ENCODE data around the gene ZG16B. TPM values are rescaled to one million over a fixed set of nuclear protein-coding genes. Genes with fewer than 3 reads are reported as not detected.

ZG16B gene
- total RNA-seq, 1 experiment from 2014 or later, result 8.6 TPM

DNA sequence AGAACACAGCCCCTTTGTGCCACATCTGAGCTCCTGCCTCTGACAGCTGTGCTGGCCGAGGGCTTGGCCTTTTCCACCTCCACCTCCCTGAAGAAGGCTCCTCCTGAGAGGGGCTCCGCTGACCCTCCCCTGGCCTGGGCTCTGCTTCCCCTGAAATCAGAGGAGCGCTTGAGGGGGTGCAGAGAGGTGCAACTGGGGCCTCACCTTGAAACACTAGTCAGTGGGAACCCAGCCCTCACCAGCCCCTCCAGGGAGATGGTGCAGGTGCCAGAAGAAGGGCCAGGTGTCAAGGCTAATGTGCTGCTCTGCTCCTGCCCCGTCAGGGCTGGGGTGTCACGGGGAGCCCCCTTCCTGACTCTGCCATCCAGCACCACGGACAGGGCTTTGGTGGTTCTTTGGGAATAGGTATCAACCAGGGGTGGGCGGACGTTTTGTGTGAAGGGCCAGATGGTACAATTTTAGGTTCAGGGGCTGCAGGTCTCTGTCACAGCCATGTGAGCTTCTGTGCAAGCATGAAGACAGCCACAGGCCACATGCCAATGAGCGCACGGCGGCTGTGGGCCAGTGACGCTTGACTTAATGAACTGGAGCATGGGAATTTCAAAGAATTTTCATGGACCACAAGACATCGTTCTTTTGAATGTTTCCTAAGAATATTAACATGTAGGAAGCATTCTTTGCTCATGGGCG is 2.1 kb upstream of the ZG16B start:
- no TSS peak for BruUV-seq (replicated peaks)

DNA sequence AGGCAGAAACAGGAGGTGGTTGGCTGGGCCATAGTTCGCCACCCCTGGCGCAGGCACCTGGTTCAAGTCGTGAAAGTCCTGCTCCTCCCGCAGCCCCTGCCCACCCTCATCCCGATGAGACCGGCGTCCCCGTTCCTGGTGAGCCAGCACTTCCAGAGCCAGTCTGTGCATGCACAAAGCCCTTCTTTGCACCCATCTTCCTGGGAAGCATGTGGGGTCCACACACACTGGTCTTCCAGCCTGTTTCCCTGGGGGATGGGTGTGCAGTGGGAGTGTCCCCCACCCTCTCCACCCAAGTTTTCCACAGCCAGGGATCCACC is 1.6 kb upstream of the ZG16B start:
- H3K9ac ChIP-seq (ENCODE audit: low read length), result no peak overlapping the region
- intact Hi-C loops (cut with micrococcal nuclease), result loop anchor here (10.0 kb wide), 1 partner anchor 54 kb away; the partner anchor contains the start of gene ELOB
- no peak overlapping the region for H3K4me3 ChIP-seq (ENCODE audit: low read length)
- no peak for DNase-seq
- no peaks in the 10 kb centered on the region for H3K9me2 ChIP-seq (replicated peaks; ENCODE audit: low read length)
- POLR2A ChIA-PET (ENCODE audit: unreplicated experiment), result no interaction called here
- no peak for TF ChIP-seq EZH2 (IDR thresholded peaks at IDR 0.05; ENCODE audit: low read length, unreplicated experiment)
- H2AFZ ChIP-seq (ENCODE audit: low read length), result no peak overlapping the region
- no peak overlapping the region for H3K27ac ChIP-seq (ENCODE audit: low read length)
- peaks cover 12% of the 10 kb centered on the region for H3K4me1 ChIP-seq (ENCODE audit: insufficient read depth, low read length)
- no peak overlapping the region for H3K4me2 ChIP-seq (ENCODE audit: low read length)
- CTCF ChIA-PET, result no interaction called here
- ATAC-seq, result no peak
- no peaks in the 10 kb centered on the region for H3K36me3 ChIP-seq (ENCODE audit: low read depth, low read length)
- no peaks in the 10 kb centered on the region for H3K27me3 ChIP-seq (ENCODE audit: low read length)
- no TSS peak for BruUV-seq (replicated peaks)
- H3K79me2 ChIP-seq (ENCODE audit: low read length), result no peaks in the 10 kb centered on the region
- no peaks in the 10 kb centered on the region for H4K20me1 ChIP-seq (ENCODE audit: low read length)
- H3F3A ChIP-seq (ENCODE audit: low read length, unreplicated experiment), result no peaks in the 10 kb centered on the region
- H3K9me3 ChIP-seq (ENCODE audit: low read length), result no peaks in the 10 kb centered on the region

More for the DNA sequence above, 2.1 kb upstream of the ZG16B start:
- Histone ChIP-seq H4K20me1 (ENCODE audit: low read length) (no peaks in the 10 kb centered on the region), H3K4me2 (ENCODE audit: low read length) (no peak overlapping the region), H2AFZ (ENCODE audit: low read length) (no peak overlapping the region), H3K27ac (ENCODE audit: low read length) (no peak overlapping the region), H3K9me2 (replicated peaks; ENCODE audit: low read length) (no peaks in the 10 kb centered on the region), H3K27me3 (ENCODE audit: low read length) (no peaks in the 10 kb centered on the region), H3F3A (ENCODE audit: low read length, unreplicated experiment) (no peaks in the 10 kb centered on the region), H3K4me3 (ENCODE audit: low read length) (no peak overlapping the region), H3K79me2 (ENCODE audit: low read length) (no peaks in the 10 kb centered on the region), H3K9me3 (ENCODE audit: low read length) (no peaks in the 10 kb centered on the region), H3K4me1 (ENCODE audit: insufficient read depth, low read length) (peaks cover 12% of the 10 kb centered on the region), H3K36me3 (ENCODE audit: low read depth, low read length) (no peaks in the 10 kb centered on the region), H3K9ac (ENCODE audit: low read length) (no peak overlapping the region)
- TF ChIP-seq EZH2 (IDR thresholded peaks at IDR 0.05; ENCODE audit: low read length, unreplicated experiment) (no peak), EZH2phosphoT487 (IDR thresholded peaks at IDR 0.05; ENCODE audit: borderline replicate concordance, low read length) (no peak)
- TF ChIP-seq, protein P1, sequence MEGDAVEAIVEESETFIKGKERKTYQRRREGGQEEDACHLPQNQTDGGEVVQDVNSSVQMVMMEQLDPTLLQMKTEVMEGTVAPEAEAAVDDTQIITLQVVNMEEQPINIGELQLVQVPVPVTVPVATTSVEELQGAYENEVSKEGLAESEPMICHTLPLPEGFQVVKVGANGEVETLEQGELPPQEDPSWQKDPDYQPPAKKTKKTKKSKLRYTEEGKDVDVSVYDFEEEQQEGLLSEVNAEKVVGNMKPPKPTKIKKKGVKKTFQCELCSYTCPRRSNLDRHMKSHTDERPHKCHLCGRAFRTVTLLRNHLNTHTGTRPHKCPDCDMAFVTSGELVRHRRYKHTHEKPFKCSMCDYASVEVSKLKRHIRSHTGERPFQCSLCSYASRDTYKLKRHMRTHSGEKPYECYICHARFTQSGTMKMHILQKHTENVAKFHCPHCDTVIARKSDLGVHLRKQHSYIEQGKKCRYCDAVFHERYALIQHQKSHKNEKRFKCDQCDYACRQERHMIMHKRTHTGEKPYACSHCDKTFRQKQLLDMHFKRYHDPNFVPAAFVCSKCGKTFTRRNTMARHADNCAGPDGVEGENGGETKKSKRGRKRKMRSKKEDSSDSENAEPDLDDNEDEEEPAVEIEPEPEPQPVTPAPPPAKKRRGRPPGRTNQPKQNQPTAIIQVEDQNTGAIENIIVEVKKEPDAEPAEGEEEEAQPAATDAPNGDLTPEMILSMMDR (conservative IDR thresholded peaks at IDR 0.05; ENCODE audit: low read depth, low read length), result no peak
- intact Hi-C loops (cut with micrococcal nuclease), result loop anchor here (10.0 kb wide), 1 partner anchor 53 kb away; the partner anchor contains the start of gene ELOB
- DNase-seq (no peak), ATAC-seq (no peak)
- CTCF ChIA-PET, result no interaction called here
- POLR2A ChIA-PET (ENCODE audit: unreplicated experiment), result no interaction called here

DNA sequence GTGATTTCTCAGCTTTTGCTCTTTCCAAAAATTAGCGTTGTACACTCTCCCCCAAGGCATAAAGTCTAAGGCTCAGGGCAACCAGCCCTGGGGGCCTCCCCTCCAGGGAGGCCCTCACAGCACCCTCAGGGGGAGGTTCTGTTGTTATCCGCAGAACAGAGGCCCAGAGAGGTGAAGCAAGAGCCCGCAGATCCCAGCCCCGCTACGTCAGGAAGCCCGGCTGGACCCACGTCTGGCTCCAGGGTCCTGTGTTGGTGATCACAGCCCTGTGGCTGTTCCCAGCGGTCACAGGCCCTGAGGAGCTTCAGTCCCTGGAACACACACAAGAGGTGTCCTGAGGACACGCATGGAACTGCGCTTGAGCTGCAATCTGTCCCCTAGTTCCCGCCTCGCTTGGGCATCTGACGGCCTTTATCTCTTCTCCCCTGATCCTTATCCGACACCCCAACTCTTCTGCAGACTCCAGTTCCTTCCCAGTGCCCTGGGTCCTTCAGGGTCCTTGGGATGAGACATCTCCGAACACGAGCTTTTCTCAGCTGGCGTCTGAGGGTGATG is 1.1 kb upstream of the ZG16B start:
- CTCF ChIA-PET, result no interaction called here
- Histone ChIP-seq H3K9me3 (ENCODE audit: low read length) (no peaks in the 10 kb centered on the region), H3K36me3 (ENCODE audit: low read depth, low read length) (no peaks in the 10 kb centered on the region), H3K4me2 (ENCODE audit: low read length) (no peak overlapping the region), H3K27me3 (ENCODE audit: low read length) (no peaks in the 10 kb centered on the region), H3K4me3 (ENCODE audit: low read length) (no peak overlapping the region), H3K9me2 (replicated peaks; ENCODE audit: low read length) (no peaks in the 10 kb centered on the region), H3K27ac (ENCODE audit: low read length) (no peak overlapping the region), H4K20me1 (ENCODE audit: low read length) (no peaks in the 10 kb centered on the region), H3K9ac (ENCODE audit: low read length) (no peak overlapping the region), H3K79me2 (ENCODE audit: low read length) (no peaks in the 10 kb centered on the region), H2AFZ (ENCODE audit: low read length) (no peak overlapping the region), H3K4me1 (ENCODE audit: insufficient read depth, low read length) (peaks cover 12% of the 10 kb centered on the region), H3F3A (ENCODE audit: low read length, unreplicated experiment) (no peaks in the 10 kb centered on the region)
- no TSS peak for BruUV-seq (replicated peaks)
- ATAC-seq (no peak), DNase-seq (no peak)
- intact Hi-C loops (cut with micrococcal nuclease), result loop anchor here (10.0 kb wide), 1 partner anchor 54 kb away; the partner anchor contains the start of gene ELOB
- POLR2A ChIA-PET (ENCODE audit: unreplicated experiment), result no interaction called here
- TF ChIP-seq EZH2phosphoT487 (IDR thresholded peaks at IDR 0.05; ENCODE audit: borderline replicate concordance, low read length), result no peak
- TF ChIP-seq EZH2 (IDR thresholded peaks at IDR 0.05; ENCODE audit: low read length, unreplicated experiment), result no peak
- TF ChIP-seq, protein P1 (conservative IDR thresholded peaks at IDR 0.05; ENCODE audit: low read depth, low read length), result no peak

Data from PC-3 (cell line).